ENCODE results near the gene ARID1B. TPM values are rescaled to one million over a fixed set of nuclear protein-coding genes. Genes with fewer than 3 reads are reported as not detected.

The ARID1B gene
- total RNA-seq, 6 experiments from 2014 or later = 23.2 to 35.3 (median 30.7) TPM

- no peak for DNase-seq
- no peak overlapping the region for H3K27ac ChIP-seq
- 19% methylated on average over 1 of the region's 1 CpG for WGBS (ENCODE audit: insufficient coverage, low coverage, low lambda C conversion rate, missing lambda C conversion rate)
- intact Hi-C loops (cut with DNase I) = no loop called here
- no peaks in the 10 kb centered on the region for H3K27me3 ChIP-seq
- ATAC-seq = peak in 1 of 4 donors; percentile 40
- TF ChIP-seq POLR2A (IDR thresholded peaks at IDR 0.05) (no peak), CTCF (IDR thresholded peaks at IDR 0.05) (no peak)
- H3K36me3 ChIP-seq = peaks cover 0 to 7% (median 0%) of the 10 kb centered on the region in 4 donors
- no peak overlapping the region for H3K4me3 ChIP-seq
- H3K9me3 ChIP-seq = no peaks in the 10 kb centered on the region
- H3K4me1 ChIP-seq = peaks cover 0 to 23% (median 8%) of the 10 kb centered on the region in 4 donors
Measured at GRCh38 chr6:156833755-156834154, 56.6 kb downstream of the ARID1B start.

GRCh38 chr6:156839129-156839528 is 62.0 kb downstream of the ARID1B start:
- peak in 1 of 4 donors; percentile 21 for ATAC-seq
- Histone ChIP-seq H3K27ac (peak overlapping the region in 1 of 3 donors; percentile 30), H3K4me1 (peaks cover 0 to 13% (median 0%) of the 10 kb centered on the region in 4 donors), H3K27me3 (no peaks in the 10 kb centered on the region), H3K4me3 (no peak overlapping the region), H3K36me3 (no peaks in the 10 kb centered on the region), H3K9me3 (no peaks in the 10 kb centered on the region)
- DNase-seq = no peak
- WGBS (ENCODE audit: insufficient coverage, low coverage, low lambda C conversion rate, missing lambda C conversion rate) = 62% methylated on average over 2 of the region's 2 CpGs
- TF ChIP-seq POLR2A (IDR thresholded peaks at IDR 0.05) = no peak
- TF ChIP-seq CTCF (IDR thresholded peaks at IDR 0.05) = no peak
- intact Hi-C loops (cut with DNase I) = no loop called here

- Histone ChIP-seq H3K4me3 (no peak overlapping the region), H3K27me3 (no peaks in the 10 kb centered on the region), H3K27ac (peak overlapping the region in 1 of 3 donors; percentile 30), H3K36me3 (no peaks in the 10 kb centered on the region), H3K9me3 (no peaks in the 10 kb centered on the region), H3K4me1 (peaks cover 0 to 11% (median 0%) of the 10 kb centered on the region in 4 donors)
- peak; percentile 52 to 74 (median 70) for ATAC-seq
- no peak for DNase-seq
- intact Hi-C loops (cut with DNase I) = no loop called here
- TF ChIP-seq POLR2A (IDR thresholded peaks at IDR 0.05) (no peak), CTCF (IDR thresholded peaks at IDR 0.05) (no peak)
- 58% methylated on average over 5 of the region's 9 CpGs for WGBS (ENCODE audit: insufficient coverage, low coverage, low lambda C conversion rate, missing lambda C conversion rate)
Measured at GRCh38 chr6:156839591-156840001, 62.4 kb downstream of the ARID1B start.

GRCh38 chr6:156840136-156840535 is 63.0 kb downstream of the ARID1B start:
- intact Hi-C loops (cut with DNase I) = no loop called here
- H3K27me3 ChIP-seq = no peaks in the 10 kb centered on the region
- DNase-seq = no peak
- peaks cover 0 to 11% (median 0%) of the 10 kb centered on the region in 4 donors for H3K4me1 ChIP-seq
- H3K4me3 ChIP-seq = no peak overlapping the region
- TF ChIP-seq CTCF (IDR thresholded peaks at IDR 0.05) = no peak
- no peak for TF ChIP-seq POLR2A (IDR thresholded peaks at IDR 0.05)
- no peaks in the 10 kb centered on the region for H3K9me3 ChIP-seq
- peak; percentile 24 to 64 (median 54) for ATAC-seq
- no peaks in the 10 kb centered on the region for H3K36me3 ChIP-seq
- 62% methylated on average over 8 of the region's 8 CpGs for WGBS (ENCODE audit: insufficient coverage, low coverage, low lambda C conversion rate, missing lambda C conversion rate)
- peak overlapping the region in 1 of 3 donors; percentile 30 for H3K27ac ChIP-seq
